Measurements from ENCODE around the gene HYAL4.

Gene HYAL4

GRCh38 chr7:123918309-123918708 lies 73.3 kb downstream of the HYAL4 start:
- DNase-seq = no peak

GRCh38 chr7:123923599-123923998 lies 78.6 kb downstream of the HYAL4 start:
- no peak for DNase-seq

- no peak for DNase-seq
Observed at GRCh38 chr7:123924941-123925340, 80.0 kb downstream of the HYAL4 start, which contains the start of gene SPAM1. SPAM1 (plus strand) TSS chr7:123925241; CDS start chr7:123953571, 28,330 bp downstream.
